H9 (cell line): Measurements from ENCODE around the gene CAPN12. TPM values are rescaled to one million over a fixed set of nuclear protein-coding genes. Genes with fewer than 3 reads are reported as not detected.
A peak's percentile ranks its signal among the peaks of the same experiment; 100 is the strongest.

Experiments
- DNase-seq: peaks from one replicate; pipeline ENCODE4 v3.0.0-alpha.2; 2017
- H2AFZ ChIP-seq: one replicate; pipeline ENCODE4 v1.6.1; 2013; ENCODE audit warnings: mild to moderate bottlenecking, low read length, control low read depth, moderate library complexity
- H2AK5ac ChIP-seq: 2 replicates; pipeline ENCODE4 v1.6.1; 2013; ENCODE audit warnings: low read length, control low read depth, mixed read lengths; ENCODE audit not compliant: insufficient read length
- H2BK120ac ChIP-seq: one replicate; pipeline ENCODE4 v1.6.1; 2013; ENCODE audit warnings: low read depth, mild to moderate bottlenecking, low read length, control low read depth, inconsistent platforms; ENCODE audit not compliant: poor library complexity, severe bottlenecking
- H2BK12ac ChIP-seq: 2 replicates; pipeline ENCODE4 v1.6.1; 2013; ENCODE audit warnings: low read length, control low read depth, mixed read lengths, low read depth; ENCODE audit not compliant: insufficient read length
- H2BK15ac ChIP-seq: 2 replicates; pipeline ENCODE4 v1.6.1; 2013; ENCODE audit warnings: low read depth, low read length, control low read depth
- H2BK20ac ChIP-seq: one replicate; pipeline ENCODE4 v1.6.1; 2013; ENCODE audit warnings: low read depth, mild to moderate bottlenecking, low read length, control low read depth, inconsistent platforms; ENCODE audit not compliant: poor library complexity, severe bottlenecking
- H2BK5ac ChIP-seq: 2 replicates; pipeline ENCODE4 v1.6.1; 2013; ENCODE audit warnings: low read length, control low read depth, mixed read lengths; ENCODE audit not compliant: insufficient read length
- H3K14ac ChIP-seq: 2 replicates; pipeline ENCODE4 v1.6.1; 2013; ENCODE audit warnings: low read length, control low read depth; ENCODE audit not compliant: insufficient read depth
- H3K18ac ChIP-seq: 2 replicates; pipeline ENCODE4 v1.6.1; 2013; ENCODE audit warnings: low read depth, mild to moderate bottlenecking, mixed read lengths, low read length, control low read depth; ENCODE audit not compliant: insufficient read length
- H3K23ac ChIP-seq: 2 replicates; pipeline ENCODE4 v1.6.1; 2013; ENCODE audit warnings: low read length, control low read depth, mixed read lengths, low read depth; ENCODE audit not compliant: insufficient read length
- H3K23me2 ChIP-seq: 2 replicates; pipeline ENCODE4 v1.6.1; 2013; ENCODE audit warnings: low read depth, mild to moderate bottlenecking, mixed read lengths, low read length, control low read depth; ENCODE audit not compliant: insufficient read length, poor library complexity, severe bottlenecking
- H3K27ac ChIP-seq: 2 replicates; pipeline ENCODE4 v1.5.1; 2013; ENCODE audit warnings: low read length, control low read depth, mixed read lengths, low read depth; ENCODE audit not compliant: insufficient read length
- H3K27me3 ChIP-seq: 2 replicates; pipeline ENCODE4 v1.6.1; 2013; ENCODE audit warnings: low read length, control low read depth, inconsistent platforms; ENCODE audit not compliant: insufficient read depth
- H3K4ac ChIP-seq: 2 replicates; pipeline ENCODE4 v1.6.1; 2013; ENCODE audit warnings: low read depth, mild to moderate bottlenecking, control low read depth, inconsistent platforms, low read length, moderate library complexity
- H3K4me1 ChIP-seq: 2 replicates; pipeline ENCODE4 v1.6.1; 2013; ENCODE audit warnings: low read length, control low read depth, inconsistent platforms; ENCODE audit not compliant: insufficient read depth
- H3K4me2 ChIP-seq: 2 replicates; pipeline ENCODE4 v1.6.1; 2013; ENCODE audit warnings: low read length, control low read depth, mixed read lengths; ENCODE audit not compliant: insufficient read length, insufficient read depth
- H3K56ac ChIP-seq: 2 replicates; pipeline ENCODE4 v1.6.1; 2013; ENCODE audit warnings: low read depth, mild to moderate bottlenecking, mixed read lengths, low read length, control low read depth; ENCODE audit not compliant: insufficient read length
- H3K79me1 ChIP-seq: 2 replicates; pipeline ENCODE4 v1.6.1; 2013; ENCODE audit warnings: low read depth, mild to moderate bottlenecking, moderate library complexity, low read length, control low read depth, inconsistent platforms; ENCODE audit not compliant: insufficient read depth, poor library complexity, severe bottlenecking
- H3K79me2 ChIP-seq: 2 replicates; pipeline ENCODE4 v1.6.1; 2013; ENCODE audit warnings: low read length, control low read depth, inconsistent platforms; ENCODE audit not compliant: insufficient read depth
- H3K9ac ChIP-seq: 2 replicates; pipeline ENCODE4 v1.6.1; 2013; ENCODE audit warnings: low read length, control low read depth, mixed read lengths; ENCODE audit not compliant: insufficient read length; ENCODE audit errors: extremely low read depth
- H3K9me3 ChIP-seq: one replicate; pipeline ENCODE4 v1.6.1; 2013; ENCODE audit warnings: low read depth, low read length, inconsistent platforms; ENCODE audit not compliant: control insufficient read depth
- H3T11ph ChIP-seq: one replicate; pipeline ENCODE4 v1.6.1; 2013; ENCODE audit warnings: mild to moderate bottlenecking, low read length, control low read depth, inconsistent platforms
- H4K20me1 ChIP-seq: one replicate; pipeline ENCODE4 v1.6.1; 2013; ENCODE audit not compliant: control insufficient read depth, insufficient read length, insufficient read depth
- H4K5ac ChIP-seq: 2 replicates; pipeline ENCODE4 v1.6.1; 2013; ENCODE audit warnings: low read depth, mild to moderate bottlenecking, mixed read lengths, low read length, control low read depth; ENCODE audit not compliant: insufficient read length
- H4K8ac ChIP-seq: replicated peaks from 2 replicates; pipeline ENCODE4 v1.6.1; 2013; ENCODE audit warnings: low read length, control low read depth, mixed read lengths, low read depth; ENCODE audit not compliant: insufficient read length
- H4K91ac ChIP-seq: 2 replicates; pipeline ENCODE4 v1.6.1; 2013; ENCODE audit warnings: low read depth, mild to moderate bottlenecking, moderate library complexity, mixed read lengths, low read length, control low read depth; ENCODE audit not compliant: insufficient read length
- H3K27ac Mint-ChIP-seq, 3 experiments: 2 replicates in 2 of 3; 3 replicates in 1 of 3; pipeline ENCODE4 v1.8.0; 2020 to 2021; ENCODE audit warnings: mixed read lengths in 3 of 3, mild to moderate bottlenecking in 1 of 3, moderate library complexity in 1 of 3
- H3K27me3 Mint-ChIP-seq: 2 replicates; pipeline ENCODE4 v1.8.0; 2021; ENCODE audit warnings: low read depth, mild to moderate bottlenecking, moderate library complexity, mixed read lengths
- H3K36me3 Mint-ChIP-seq, 3 experiments: 2 replicates in 2 of 3; 3 replicates in 1 of 3; pipeline ENCODE4 v1.8.0; 2020 to 2021; ENCODE audit warnings: low read depth in 3 of 3, mixed read lengths in 3 of 3; ENCODE audit not compliant: insufficient read depth in 1 of 3
- H3K4me1 Mint-ChIP-seq, 2 experiments: 2 replicates each; pipeline ENCODE4 v1.8.0; 2020; ENCODE audit warnings: mixed read lengths in 2 of 2
- H3K4me3 Mint-ChIP-seq, 2 experiments: 2 replicates in 1 of 2; 3 replicates in 1 of 2; pipeline ENCODE4 v1.8.0; 2020 to 2021; ENCODE audit warnings: mild to moderate bottlenecking in 2 of 2, mixed read lengths in 2 of 2, moderate library complexity in 1 of 2
- H3K9me3 Mint-ChIP-seq, 2 experiments: 2 replicates in 1 of 2; 3 replicates in 1 of 2; pipeline ENCODE4 v1.8.0; 2020; ENCODE audit warnings: mild to moderate bottlenecking in 2 of 2, mixed read lengths in 2 of 2, moderate library complexity in 1 of 2
- WGBS: extraction: QIAGEN DNeasy Blood & Tissue Kit; methylation state at CpG from one replicate; pipeline ENCODE4 v1.1.7; 2013; ENCODE audit warnings: missing lambda C conversion rate, low lambda C conversion rate, mixed read lengths; ENCODE audit not compliant: insufficient read length; ENCODE audit errors: extremely low coverage; 5-methylcytosine and 5-hydroxymethylcytosine counted together
- total RNA-seq: library from RNA; stranded (reverse); gene quantifications from 2 replicates; pipeline ENCODE4 v1.2.1, GENCODE V29; 2021
- TF ChIP-seq, protein P1 (sequence below): fragments of 200-600 bp; sonication (generic); conservative IDR thresholded peaks from 3 replicates; pipeline ENCODE4 v1.8.0; 2021; ENCODE audit warnings: antibody characterized with exemption, mild to moderate bottlenecking

CAPN12 gene
- total RNA-seq, 1 experiment from 2014 or later: 10.5 TPM

DNA sequence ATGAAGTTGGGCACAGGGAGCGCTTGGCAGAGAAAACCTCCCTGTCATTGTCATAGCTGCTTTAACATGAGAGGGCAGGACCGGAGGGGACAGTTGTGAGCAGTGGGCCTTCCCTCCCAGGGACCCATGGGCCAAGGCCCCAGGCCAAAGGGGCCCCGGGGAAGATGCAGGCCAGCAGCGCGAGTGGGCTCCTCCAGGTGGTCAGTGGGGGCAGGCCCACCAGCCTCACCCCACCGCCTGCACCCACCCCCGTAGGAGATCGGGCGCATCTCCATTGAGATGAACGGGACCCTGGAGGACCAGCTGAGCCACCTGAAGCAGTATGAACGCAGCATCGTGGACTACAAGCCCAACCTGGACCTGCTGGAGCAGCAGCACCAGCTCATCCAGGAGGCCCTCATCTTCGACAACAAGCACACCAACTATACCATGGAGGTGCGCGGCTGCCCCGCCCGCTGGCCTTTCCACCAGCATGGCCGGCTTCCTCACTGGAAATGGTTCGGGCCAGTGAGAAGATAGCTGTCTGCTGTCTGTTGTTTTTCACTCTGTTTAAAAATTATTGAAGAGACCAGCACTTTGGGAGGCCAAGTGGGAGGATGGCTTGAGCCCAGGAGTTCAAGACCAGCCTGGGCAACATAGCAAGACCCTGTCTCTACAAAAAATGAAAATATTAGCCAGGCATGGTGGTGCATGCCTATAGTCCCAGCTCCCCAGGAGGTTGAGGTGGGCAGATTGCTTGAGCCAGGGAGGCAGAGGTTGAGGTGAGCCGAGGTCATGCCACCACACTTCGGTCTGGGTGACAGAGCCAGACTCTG is 18.6 kb downstream of the CAPN12 start:
- no peak overlapping the region for H3K18ac ChIP-seq
- no CpG with 5 or more reads among the region's 21 CpGs for WGBS
- no peak overlapping the region for H2BK5ac ChIP-seq
- no peaks in the 10 kb centered on the region for H3K79me1 ChIP-seq
- no peak overlapping the region for H2BK12ac ChIP-seq
- H2BK120ac ChIP-seq: no peak overlapping the region
- no peaks in the 10 kb centered on the region for H3K4me1 ChIP-seq
- no peak overlapping the region for H3K23ac ChIP-seq
- H3K36me3 Mint-ChIP-seq: peaks cover 22 to 88% (median 77%) of the 10 kb centered on the region in 3 experiments; a peak in 6 of 7 replicates
- no peak overlapping the region for H2BK20ac ChIP-seq
- H3K9ac ChIP-seq: no peak overlapping the region
- no peak overlapping the region for H3K4me2 ChIP-seq
- H3K27ac ChIP-seq: no peak overlapping the region
- H4K91ac ChIP-seq: no peak overlapping the region
- peaks cover 2 to 5% of the 10 kb centered on the region in 2 experiments; a peak in 3 of 4 replicates for H3K4me1 Mint-ChIP-seq
- no peak overlapping the region for H2BK15ac ChIP-seq
- no peak overlapping the region for H2AFZ ChIP-seq
- H3K27me3 ChIP-seq: no peaks in the 10 kb centered on the region
- no peak overlapping the region for H4K8ac ChIP-seq
- TF ChIP-seq, protein P1, sequence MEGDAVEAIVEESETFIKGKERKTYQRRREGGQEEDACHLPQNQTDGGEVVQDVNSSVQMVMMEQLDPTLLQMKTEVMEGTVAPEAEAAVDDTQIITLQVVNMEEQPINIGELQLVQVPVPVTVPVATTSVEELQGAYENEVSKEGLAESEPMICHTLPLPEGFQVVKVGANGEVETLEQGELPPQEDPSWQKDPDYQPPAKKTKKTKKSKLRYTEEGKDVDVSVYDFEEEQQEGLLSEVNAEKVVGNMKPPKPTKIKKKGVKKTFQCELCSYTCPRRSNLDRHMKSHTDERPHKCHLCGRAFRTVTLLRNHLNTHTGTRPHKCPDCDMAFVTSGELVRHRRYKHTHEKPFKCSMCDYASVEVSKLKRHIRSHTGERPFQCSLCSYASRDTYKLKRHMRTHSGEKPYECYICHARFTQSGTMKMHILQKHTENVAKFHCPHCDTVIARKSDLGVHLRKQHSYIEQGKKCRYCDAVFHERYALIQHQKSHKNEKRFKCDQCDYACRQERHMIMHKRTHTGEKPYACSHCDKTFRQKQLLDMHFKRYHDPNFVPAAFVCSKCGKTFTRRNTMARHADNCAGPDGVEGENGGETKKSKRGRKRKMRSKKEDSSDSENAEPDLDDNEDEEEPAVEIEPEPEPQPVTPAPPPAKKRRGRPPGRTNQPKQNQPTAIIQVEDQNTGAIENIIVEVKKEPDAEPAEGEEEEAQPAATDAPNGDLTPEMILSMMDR: no peak
- no peaks in the 10 kb centered on the region for H3K23me2 ChIP-seq
- no peak overlapping the region for H3K4me3 Mint-ChIP-seq
- no peak for DNase-seq
- H3K14ac ChIP-seq: no peak overlapping the region
- H2AK5ac ChIP-seq: no peak overlapping the region
- no peaks in the 10 kb centered on the region for H3K9me3 Mint-ChIP-seq
- H3K56ac ChIP-seq: no peak overlapping the region
- H3K27me3 Mint-ChIP-seq: no peaks in the 10 kb centered on the region
- H3K27ac Mint-ChIP-seq: peak overlapping the region in 1 of 3 experiments; percentile 40; a peak in 1 of 7 replicates
- H3K4ac ChIP-seq: no peak overlapping the region
- H4K20me1 ChIP-seq: no peaks in the 10 kb centered on the region
- no peaks in the 10 kb centered on the region for H3K9me3 ChIP-seq
- no peak overlapping the region for H3T11ph ChIP-seq
- H4K5ac ChIP-seq: no peak overlapping the region
- H3K79me2 ChIP-seq: no peaks in the 10 kb centered on the region
